Ovary (tissue), 9 donors: Measurements from ENCODE around the gene HSPA4L. TPM values are rescaled to one million over a fixed set of nuclear protein-coding genes. Genes with fewer than 3 reads are reported as not detected.

Experiments used
- DNase-seq, 5 donors: peaks; one replicate each; pipeline ENCODE4 v3.0.0-alpha.2; 2019 to 2020
- H3K27ac ChIP-seq, 2 donors: fragments of 200-600 bp; one replicate each; pipeline versions ENCODE4 v1.5.1 to v1.8.0; 2019 to 2022
- H3K27me3 ChIP-seq: fragments of 200-600 bp; one replicate; pipeline ENCODE4 v1.8.0; 2022
- H3K36me3 ChIP-seq: fragments of 200-600 bp; sonication (generic); one replicate; pipeline ENCODE4 v1.5.1; 2019
- H3K4me1 ChIP-seq: one replicate; pipeline ENCODE4 v1.8.1; 2013; ENCODE audit warnings: mild to moderate bottlenecking, moderate library complexity; ENCODE audit not compliant: insufficient read depth
- H3K4me3 ChIP-seq: fragments of 200-600 bp; sonication (generic); one replicate; pipeline ENCODE4 v1.5.1; 2017
- H3K9me3 ChIP-seq, 2 donors: fragments of 200-600 bp in 1 of 2; sonication (generic) in 1 of 2; one replicate each; pipeline versions ENCODE4 v1.5.1 to v1.8.1; 2013 to 2019; ENCODE audit warnings: mild to moderate bottlenecking in 1 of 2, moderate library complexity in 1 of 2
- EP300 ChIP-seq: sonication (generic); formaldehyde crosslinking; IDR thresholded peaks from one replicate; pipeline ENCODE4 v1.6.1; 2017; ENCODE audit warnings: antibody characterized with exemption
- POLR2A ChIP-seq: fragments of 450-650 bp; IDR thresholded peaks from one replicate; pipeline ENCODE4 v1.6.1; 2017; ENCODE audit warnings: antibody characterized with exemption, mild to moderate bottlenecking, moderate library complexity
- WGBS, 3 donors: extraction: QIAGEN DNeasy Blood & Tissue Kit in 1 of 3; methylation state at CpG; one replicate each; pipeline versions ENCODE4 v1.1.5 to v1.1.7; 2013 to 2017; 5-methylcytosine and 5-hydroxymethylcytosine counted together
- intact Hi-C, 4 donors: fragments of 100-400 bp; cut with DNase I; formaldehyde crosslinking; loops; one replicate each; pipeline versions ENCODE4 v1.11.0 to v1.15.1; 2022 to 2023
- polyA plus RNA-seq, 2 donors: library from polyadenylated mRNA; stranded (reverse); fragments of 200-250 nt in 1 of 2; fragments of 350-450 nt in 1 of 2; fragmentation: Illumina TruSeq in 1 of 2; extraction: RNeasy Lipid Tissue Mini Kit (QIAGEN cat#74804) in 1 of 2; gene quantifications; one replicate each; pipeline ENCODE4 v1.2.3, GENCODE V29; 2013 to 2014
- total RNA-seq, 7 donors: library from RNA; depleted of rRNA in 2 of 7; stranded (reverse); fragments of >200 nt in 2 of 7; fragmentation: NEBNext Ultra II Directional in 3 of 7; extraction: Animal tissue kit (Norgen Biotek cat#: 25700) in 3 of 7; gene quantifications; one replicate each; pipeline versions ENCODE4 v1.1.0 to v1.2.4, GENCODE V29; 2016 to 2023
- TF ChIP-seq, protein P1 (sequence below), 3 donors: fragments of 450-650 bp in 2 of 3; fragments of 200-600 bp in 1 of 3; IDR thresholded peaks; one replicate each; pipeline versions ENCODE4 v1.5.1 to v1.8.0; 2016 to 2022; ENCODE audit warnings: antibody characterized with exemption in 3 of 3, mild to moderate bottlenecking in 1 of 3
- donor health status: DM: no; HTN: no; CAD: no; lungs with moderate emphysema.
- donor health status: DM: no; HTN: no; CAD: no.
- donor health status: Bipolar disorder and iron deficiency.
- donor health status: DM: yes; HTN: yes; CAD: no.
- donor health status: DM: no; HTN: no; CAD: no.
- donor health status: DM: yes; HTN: yes; CAD: no.

The HSPA4L gene
- total and polyA plus RNA-seq, 9 donors = 0.63 to 12.6 (median 6.2) TPM

DNA sequence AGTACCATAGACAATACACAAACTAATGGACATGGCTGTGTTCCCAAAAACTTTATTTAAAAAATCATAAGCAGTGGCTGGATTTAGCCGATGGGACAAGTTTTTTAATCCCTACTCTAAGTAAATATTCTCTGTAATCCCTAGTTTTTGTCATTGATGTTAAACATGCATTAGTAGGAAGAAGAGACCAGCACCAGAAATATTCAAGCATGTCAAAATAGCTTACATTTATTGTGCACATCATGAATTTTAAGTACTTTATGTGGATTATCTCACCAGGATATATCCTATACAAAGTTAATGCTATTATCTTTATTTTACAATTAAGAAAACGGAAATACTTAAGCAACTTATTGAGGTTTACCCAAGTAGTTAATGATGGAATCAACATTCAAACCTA, 46.0 kb downstream of the HSPA4L start:
- Histone ChIP-seq H3K9me3 (no peaks in the 10 kb centered on the region), H3K27me3 (no peaks in the 10 kb centered on the region), H3K36me3 (no peaks in the 10 kb centered on the region), H3K4me1 (no peaks in the 10 kb centered on the region), H3K27ac (no peak overlapping the region), H3K4me3 (no peak overlapping the region)
- DNase-seq = no peak
- TF ChIP-seq EP300 (no peak), POLR2A (no peak)
- TF ChIP-seq, protein P1, sequence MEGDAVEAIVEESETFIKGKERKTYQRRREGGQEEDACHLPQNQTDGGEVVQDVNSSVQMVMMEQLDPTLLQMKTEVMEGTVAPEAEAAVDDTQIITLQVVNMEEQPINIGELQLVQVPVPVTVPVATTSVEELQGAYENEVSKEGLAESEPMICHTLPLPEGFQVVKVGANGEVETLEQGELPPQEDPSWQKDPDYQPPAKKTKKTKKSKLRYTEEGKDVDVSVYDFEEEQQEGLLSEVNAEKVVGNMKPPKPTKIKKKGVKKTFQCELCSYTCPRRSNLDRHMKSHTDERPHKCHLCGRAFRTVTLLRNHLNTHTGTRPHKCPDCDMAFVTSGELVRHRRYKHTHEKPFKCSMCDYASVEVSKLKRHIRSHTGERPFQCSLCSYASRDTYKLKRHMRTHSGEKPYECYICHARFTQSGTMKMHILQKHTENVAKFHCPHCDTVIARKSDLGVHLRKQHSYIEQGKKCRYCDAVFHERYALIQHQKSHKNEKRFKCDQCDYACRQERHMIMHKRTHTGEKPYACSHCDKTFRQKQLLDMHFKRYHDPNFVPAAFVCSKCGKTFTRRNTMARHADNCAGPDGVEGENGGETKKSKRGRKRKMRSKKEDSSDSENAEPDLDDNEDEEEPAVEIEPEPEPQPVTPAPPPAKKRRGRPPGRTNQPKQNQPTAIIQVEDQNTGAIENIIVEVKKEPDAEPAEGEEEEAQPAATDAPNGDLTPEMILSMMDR (IDR thresholded peaks at IDR 0.05) = no peak
- intact Hi-C loops = no loop called here
- WGBS, 3 donors = 54 to 77% (median 65%) methylated on average over 2 of the region's 2 CpGs

DNA sequence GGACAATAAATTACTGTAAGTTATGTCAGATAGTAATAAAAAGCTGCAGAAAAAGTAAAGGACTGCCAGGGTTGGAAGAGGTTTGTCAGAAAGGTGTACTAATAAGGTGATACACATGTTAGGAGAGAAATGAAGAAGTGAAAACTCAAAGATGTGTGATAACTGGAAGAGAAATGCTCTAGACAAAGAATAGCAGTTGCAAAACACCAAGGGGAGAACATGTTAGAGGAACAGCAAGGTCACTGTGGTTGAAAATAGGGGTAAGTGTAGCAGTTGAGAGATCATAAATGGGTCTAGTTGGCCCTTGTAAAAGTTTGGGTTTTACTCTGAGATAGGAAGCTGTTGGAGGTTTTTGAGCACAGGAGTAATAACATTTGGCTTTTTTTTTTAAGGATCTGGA, 46.9 kb downstream of the HSPA4L start:
- H3K27me3 ChIP-seq = no peaks in the 10 kb centered on the region
- no peak for DNase-seq
- TF ChIP-seq POLR2A (no peak), EP300 (no peak)
- TF ChIP-seq, protein P1 (IDR thresholded peaks at IDR 0.05) = no peak
- H3K4me3 ChIP-seq = no peak overlapping the region
- H3K4me1 ChIP-seq = no peaks in the 10 kb centered on the region
- H3K27ac ChIP-seq = no peak overlapping the region
- H3K36me3 ChIP-seq = no peaks in the 10 kb centered on the region
- no peaks in the 10 kb centered on the region for H3K9me3 ChIP-seq
- intact Hi-C loops = no loop called here

DNA sequence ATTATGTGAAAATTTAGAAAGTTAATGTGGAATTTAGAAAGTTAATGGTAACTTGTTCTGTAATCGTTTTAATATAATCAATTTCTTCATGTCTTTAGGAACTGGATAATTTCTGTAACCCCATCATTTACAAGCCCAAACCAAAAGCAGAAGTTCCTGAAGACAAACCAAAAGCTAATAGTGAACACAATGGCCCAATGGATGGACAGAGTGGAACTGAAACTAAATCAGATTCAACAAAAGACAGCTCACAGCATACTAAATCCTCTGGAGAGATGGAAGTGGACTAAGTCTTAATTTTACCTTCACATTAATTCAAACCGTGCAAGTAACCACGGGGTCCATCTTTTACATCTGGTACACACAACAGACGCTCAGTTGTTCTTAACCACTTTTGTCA, 50.5 kb downstream of the HSPA4L start:
- TF ChIP-seq POLR2A (no peak), EP300 (no peak)
- TF ChIP-seq, protein P1 (IDR thresholded peaks at IDR 0.05) = no peak

DNA sequence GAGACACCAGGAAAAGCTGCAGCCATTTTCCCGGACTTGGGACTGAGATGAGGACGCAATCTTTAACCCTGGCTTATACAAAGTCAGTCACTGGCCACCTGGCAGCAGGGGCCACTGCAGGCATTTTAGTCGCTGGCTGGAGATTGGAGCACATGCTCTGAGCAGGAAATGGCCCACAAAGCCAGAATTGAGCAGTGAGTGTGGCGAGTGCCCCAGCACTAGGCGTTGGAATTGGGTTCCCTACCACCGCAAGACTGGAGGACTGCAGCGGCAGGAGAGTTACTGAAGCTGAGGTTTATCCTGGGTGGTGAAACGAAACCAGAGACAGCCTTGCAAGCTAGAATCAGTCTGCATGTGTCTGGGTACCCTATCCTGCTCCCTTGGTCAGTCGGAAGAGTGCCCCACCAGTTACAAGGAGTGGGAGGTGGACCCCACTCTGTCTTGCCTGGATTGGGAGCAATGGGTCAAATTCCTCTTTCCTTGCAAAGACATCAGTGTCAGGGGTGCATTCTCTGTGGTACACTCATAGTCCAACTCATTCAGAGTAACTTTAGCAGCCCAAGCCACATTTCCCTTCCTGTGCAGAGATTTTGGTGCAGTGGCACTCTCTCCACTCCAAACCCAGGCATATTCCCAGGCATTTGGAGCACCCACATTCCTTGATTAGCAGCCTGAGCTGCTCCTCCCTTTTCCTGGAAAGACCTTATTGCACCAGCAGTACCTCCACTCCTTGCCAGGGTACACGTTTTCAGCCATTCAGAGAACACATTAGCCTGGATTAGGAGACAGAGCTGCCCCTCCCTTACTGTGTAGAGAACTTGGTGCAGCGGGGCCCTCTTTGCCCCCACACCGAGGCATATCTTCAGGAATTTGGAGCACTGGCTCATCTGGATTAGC, 61.8 kb downstream of the HSPA4L start:
- 92 to 97% (median 95%) methylated on average over 12 of the region's 12 CpGs for WGBS, 3 donors
- intact Hi-C loops = no loop called here
- TF ChIP-seq EP300 (no peak), POLR2A (no peak)
- TF ChIP-seq, protein P1 (IDR thresholded peaks at IDR 0.05) = no peak

More for the DNA sequence above, 50.5 kb downstream of the HSPA4L start:
- Histone ChIP-seq H3K4me1 (no peaks in the 10 kb centered on the region), H3K27me3 (no peaks in the 10 kb centered on the region), H3K9me3 (no peaks in the 10 kb centered on the region), H3K4me3 (no peak overlapping the region), H3K36me3 (no peaks in the 10 kb centered on the region), H3K27ac (no peak overlapping the region)
- WGBS, 3 donors = 88 to 94% (median 90%) methylated on average over 4 of the region's 4 CpGs
- intact Hi-C loops = no loop called here
- no peak for DNase-seq

More for the DNA sequence above, 61.8 kb downstream of the HSPA4L start:
- Histone ChIP-seq H3K4me3 (no peak overlapping the region), H3K9me3 (no peaks in the 10 kb centered on the region), H3K36me3 (no peaks in the 10 kb centered on the region), H3K4me1 (no peaks in the 10 kb centered on the region), H3K27me3 (no peaks in the 10 kb centered on the region), H3K27ac (no peak overlapping the region)
- DNase-seq = no peak
